Measurements from ENCODE around the gene DTX1.

DNA sequence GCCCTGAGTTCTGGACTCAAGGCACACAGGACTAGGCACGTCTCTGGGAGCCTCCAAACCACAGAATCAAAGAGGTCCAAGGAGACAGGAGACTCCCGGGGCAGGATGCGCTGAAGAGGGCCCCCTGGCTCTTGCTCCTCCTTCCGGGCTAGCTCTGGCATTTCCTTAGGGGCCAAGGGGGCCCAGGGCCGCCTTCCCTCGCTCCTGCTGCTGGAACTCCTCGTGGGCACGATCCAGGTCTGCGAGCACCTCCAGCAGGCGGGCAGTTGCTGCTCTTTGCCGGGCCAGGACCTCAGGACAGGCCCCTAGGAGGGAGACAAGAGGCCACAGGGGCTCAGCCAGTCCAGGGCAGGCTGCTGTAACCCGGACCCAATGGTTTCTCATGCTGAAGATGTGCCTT, 43.2 kb downstream of the DTX1 start:
- TF ChIP-seq, protein P1, sequence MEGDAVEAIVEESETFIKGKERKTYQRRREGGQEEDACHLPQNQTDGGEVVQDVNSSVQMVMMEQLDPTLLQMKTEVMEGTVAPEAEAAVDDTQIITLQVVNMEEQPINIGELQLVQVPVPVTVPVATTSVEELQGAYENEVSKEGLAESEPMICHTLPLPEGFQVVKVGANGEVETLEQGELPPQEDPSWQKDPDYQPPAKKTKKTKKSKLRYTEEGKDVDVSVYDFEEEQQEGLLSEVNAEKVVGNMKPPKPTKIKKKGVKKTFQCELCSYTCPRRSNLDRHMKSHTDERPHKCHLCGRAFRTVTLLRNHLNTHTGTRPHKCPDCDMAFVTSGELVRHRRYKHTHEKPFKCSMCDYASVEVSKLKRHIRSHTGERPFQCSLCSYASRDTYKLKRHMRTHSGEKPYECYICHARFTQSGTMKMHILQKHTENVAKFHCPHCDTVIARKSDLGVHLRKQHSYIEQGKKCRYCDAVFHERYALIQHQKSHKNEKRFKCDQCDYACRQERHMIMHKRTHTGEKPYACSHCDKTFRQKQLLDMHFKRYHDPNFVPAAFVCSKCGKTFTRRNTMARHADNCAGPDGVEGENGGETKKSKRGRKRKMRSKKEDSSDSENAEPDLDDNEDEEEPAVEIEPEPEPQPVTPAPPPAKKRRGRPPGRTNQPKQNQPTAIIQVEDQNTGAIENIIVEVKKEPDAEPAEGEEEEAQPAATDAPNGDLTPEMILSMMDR (IDR thresholded peaks at IDR 0.05): no peak
- no peak for TF ChIP-seq POLR2AphosphoS5 (IDR thresholded peaks at IDR 0.05; ENCODE audit: low read depth, low read length)
- no peak for TF ChIP-seq REST (IDR thresholded peaks at IDR 0.05; ENCODE audit: insufficient read depth in 1 of 2, low read depth in 2 of 2, low read length in 1 of 2)
- TF ChIP-seq SIN3A (IDR thresholded peaks at IDR 0.05; ENCODE audit: borderline replicate concordance, insufficient read depth, low read depth, low read length): no peak
